ENCODE results near the gene NKX6-2.
"Not testable (repeated sequence)": the region's sequence is repeated elsewhere in the genome, so short reads cannot be mapped to it uniquely, and the experiment has no call there.

Gene NKX6-2

DNA sequence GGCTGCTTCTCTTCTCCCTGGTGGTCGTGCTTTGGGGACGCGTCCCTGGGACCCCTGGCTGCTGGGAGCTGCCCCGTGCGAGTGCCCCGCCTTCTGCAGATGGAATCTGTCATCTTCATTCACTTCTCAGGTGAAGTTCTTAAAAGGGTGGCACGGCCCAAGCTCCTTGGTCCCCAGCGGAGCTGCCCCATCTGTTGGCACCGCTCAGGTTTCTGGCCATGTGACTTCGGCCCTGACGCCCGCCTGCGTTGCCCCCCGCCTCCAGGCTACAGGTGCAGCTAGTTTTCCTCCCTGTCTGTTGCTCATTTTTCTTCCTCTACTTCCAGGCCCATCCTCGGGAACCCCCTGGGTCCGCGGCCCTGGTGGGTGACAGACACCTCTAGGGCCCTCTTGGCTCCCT, 6.8 kb upstream of the NKX6-2 start:
- no peaks in the 10 kb centered on the region for H3K4me1 ChIP-seq (ENCODE audit: low read depth, poor library complexity, severe bottlenecking)
- TF ChIP-seq, protein P1, sequence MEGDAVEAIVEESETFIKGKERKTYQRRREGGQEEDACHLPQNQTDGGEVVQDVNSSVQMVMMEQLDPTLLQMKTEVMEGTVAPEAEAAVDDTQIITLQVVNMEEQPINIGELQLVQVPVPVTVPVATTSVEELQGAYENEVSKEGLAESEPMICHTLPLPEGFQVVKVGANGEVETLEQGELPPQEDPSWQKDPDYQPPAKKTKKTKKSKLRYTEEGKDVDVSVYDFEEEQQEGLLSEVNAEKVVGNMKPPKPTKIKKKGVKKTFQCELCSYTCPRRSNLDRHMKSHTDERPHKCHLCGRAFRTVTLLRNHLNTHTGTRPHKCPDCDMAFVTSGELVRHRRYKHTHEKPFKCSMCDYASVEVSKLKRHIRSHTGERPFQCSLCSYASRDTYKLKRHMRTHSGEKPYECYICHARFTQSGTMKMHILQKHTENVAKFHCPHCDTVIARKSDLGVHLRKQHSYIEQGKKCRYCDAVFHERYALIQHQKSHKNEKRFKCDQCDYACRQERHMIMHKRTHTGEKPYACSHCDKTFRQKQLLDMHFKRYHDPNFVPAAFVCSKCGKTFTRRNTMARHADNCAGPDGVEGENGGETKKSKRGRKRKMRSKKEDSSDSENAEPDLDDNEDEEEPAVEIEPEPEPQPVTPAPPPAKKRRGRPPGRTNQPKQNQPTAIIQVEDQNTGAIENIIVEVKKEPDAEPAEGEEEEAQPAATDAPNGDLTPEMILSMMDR (conservative IDR thresholded peaks at IDR 0.05; ENCODE audit: low read depth, low read length): no peak
- no peaks in the 10 kb centered on the region for H4K20me1 ChIP-seq (ENCODE audit: insufficient read depth)
- H3K4me2 ChIP-seq: no peak overlapping the region
- no peaks in the 10 kb centered on the region for H3K36me3 ChIP-seq (ENCODE audit: insufficient read depth)
- H3K9ac ChIP-seq: no peak overlapping the region
- H3K79me2 ChIP-seq (ENCODE audit: insufficient read depth, low read depth): no peaks in the 10 kb centered on the region
- no peak overlapping the region for H3K27ac ChIP-seq
- H3K4me3 ChIP-seq (IDR thresholded peaks at IDR 0.05; ENCODE audit: insufficient read depth, low read depth, low read length): no peak overlapping the region
- H2AFZ ChIP-seq (ENCODE audit: low read depth): no peak overlapping the region
- peaks cover 27% of the 10 kb centered on the region; the same call in 1 of the 2 replicates for H3K27me3 ChIP-seq (ENCODE audit: insufficient read depth, low read depth)

DNA sequence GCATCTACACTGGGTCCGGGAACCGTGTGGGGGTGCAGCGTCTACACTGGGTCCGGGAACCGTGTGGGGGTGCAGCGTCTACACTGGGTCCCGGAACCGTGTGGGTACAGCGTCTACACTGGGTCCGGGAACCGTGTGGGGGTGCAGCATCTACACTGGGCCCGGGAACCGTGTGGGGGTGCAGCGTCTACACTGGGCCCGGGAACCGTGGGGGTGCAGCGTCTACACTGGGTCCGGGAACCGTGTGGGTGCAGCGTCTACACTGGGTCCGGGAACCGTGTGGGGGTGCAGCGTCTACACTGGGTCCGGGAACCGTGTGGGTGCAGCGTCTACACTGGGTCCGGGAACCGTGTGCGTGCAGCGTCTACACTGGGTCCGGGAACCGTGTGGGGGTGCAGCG, 6.2 kb upstream of the NKX6-2 start:
- H3K4me3 ChIP-seq (IDR thresholded peaks at IDR 0.05; ENCODE audit: insufficient read depth, low read depth, low read length); H4K20me1 ChIP-seq (ENCODE audit: insufficient read depth); H3K79me2 ChIP-seq (ENCODE audit: insufficient read depth, low read depth); H3K4me1 ChIP-seq (ENCODE audit: low read depth, poor library complexity, severe bottlenecking); H3K4me2 ChIP-seq; H3K9ac ChIP-seq; H3K36me3 ChIP-seq (ENCODE audit: insufficient read depth); H3K27ac ChIP-seq; H2AFZ ChIP-seq (ENCODE audit: low read depth): not testable (repeated sequence)
- H3K27me3 ChIP-seq (ENCODE audit: insufficient read depth, low read depth): peaks cover 20% of the 10 kb centered on the region; the same call in 1 of the 2 replicates

DNA sequence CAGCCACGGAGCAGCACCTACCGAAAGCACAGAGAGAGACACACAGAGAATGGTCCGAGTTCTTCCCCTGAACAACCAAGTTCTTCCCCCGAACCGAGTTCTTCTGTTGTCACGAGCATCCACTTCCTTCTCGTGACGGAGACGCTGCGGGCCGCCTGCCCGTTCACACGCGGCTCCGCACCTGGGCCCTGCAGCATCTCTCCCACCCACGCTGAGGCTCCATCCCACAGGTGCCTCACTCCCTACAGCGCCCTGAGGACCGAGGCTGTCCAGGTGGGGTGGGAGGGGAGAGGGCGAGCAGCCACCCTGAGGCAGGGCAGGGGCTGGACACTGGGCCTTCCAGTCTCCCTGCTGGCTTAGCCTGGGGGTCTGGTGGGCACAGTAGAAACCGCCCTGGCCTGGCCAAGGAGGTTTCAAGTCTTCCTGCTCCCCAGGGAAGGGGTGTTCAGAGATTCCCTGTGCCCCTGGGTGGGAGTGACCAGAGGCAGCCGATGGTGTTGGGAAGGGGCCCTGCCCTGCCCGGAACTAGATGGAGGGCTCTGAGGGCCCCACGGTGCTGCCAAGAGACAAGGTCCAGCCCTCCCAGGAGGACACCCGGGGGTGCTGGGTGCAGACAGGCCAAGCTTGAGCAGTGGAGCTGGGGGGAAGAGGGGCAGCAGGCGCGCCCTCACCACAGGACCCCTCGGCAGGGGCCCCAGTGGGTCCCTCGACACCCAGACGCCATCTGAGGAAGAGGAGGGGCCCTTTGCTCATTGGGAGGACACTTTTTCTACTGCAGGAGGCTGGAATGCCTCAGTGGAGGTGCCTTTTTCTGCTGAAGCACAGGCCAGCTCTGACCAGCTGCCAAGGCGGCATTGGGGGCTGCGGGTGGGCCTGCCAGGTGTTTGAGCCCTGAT, 5.2 kb upstream of the NKX6-2 start:
- Histone ChIP-seq H3K79me2 (ENCODE audit: insufficient read depth, low read depth) (no peaks in the 10 kb centered on the region), H3K4me2 (no peak overlapping the region), H3K27me3 (ENCODE audit: insufficient read depth, low read depth) (peaks cover 13% of the 10 kb centered on the region; the same call in 1 of the 2 replicates)

DNA sequence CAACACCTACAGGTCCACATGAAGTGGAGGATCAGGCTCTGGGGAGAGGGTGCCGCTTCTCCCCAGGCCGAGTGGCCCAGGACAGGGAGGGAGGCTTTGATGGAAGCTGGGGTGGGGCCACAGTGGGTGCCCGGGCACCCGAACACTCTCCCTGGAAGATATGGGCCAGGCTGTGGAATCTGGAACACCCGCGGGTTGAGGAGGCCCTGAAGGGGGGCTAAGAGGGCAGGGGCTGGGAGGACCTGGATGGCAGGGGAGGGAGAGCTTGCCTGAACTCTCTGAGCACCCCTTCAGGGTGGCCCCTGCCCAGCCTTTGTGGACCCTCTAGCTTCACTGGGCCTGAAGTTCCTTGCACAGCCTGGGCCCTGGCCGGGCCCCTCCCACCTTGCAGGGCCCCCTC, 4.5 kb upstream of the NKX6-2 start:
- Histone ChIP-seq H3K27ac (no peak overlapping the region), H3K4me2 (no peak overlapping the region), H3K4me1 (ENCODE audit: low read depth, poor library complexity, severe bottlenecking) (no peaks in the 10 kb centered on the region), H3K79me2 (ENCODE audit: insufficient read depth, low read depth) (no peaks in the 10 kb centered on the region), H3K36me3 (ENCODE audit: insufficient read depth) (no peaks in the 10 kb centered on the region), H2AFZ (ENCODE audit: low read depth) (no peak overlapping the region), H4K20me1 (ENCODE audit: insufficient read depth) (no peaks in the 10 kb centered on the region), H3K9ac (no peak overlapping the region), H3K4me3 (IDR thresholded peaks at IDR 0.05; ENCODE audit: insufficient read depth, low read depth, low read length) (no peak overlapping the region), H3K27me3 (ENCODE audit: insufficient read depth, low read depth) (peaks cover 6% of the 10 kb centered on the region; the same call in 1 of the 2 replicates)
- TF ChIP-seq, protein P1 (conservative IDR thresholded peaks at IDR 0.05; ENCODE audit: low read depth, low read length): no peak

More for the DNA sequence above, 5.2 kb upstream of the NKX6-2 start:
- no peak overlapping the region for H3K27ac ChIP-seq
- TF ChIP-seq, protein P1 (conservative IDR thresholded peaks at IDR 0.05; ENCODE audit: low read depth, low read length): no peak
- H2AFZ ChIP-seq (ENCODE audit: low read depth): no peak overlapping the region
- no peak overlapping the region for H3K9ac ChIP-seq
- no peak overlapping the region for H3K4me3 ChIP-seq (IDR thresholded peaks at IDR 0.05; ENCODE audit: insufficient read depth, low read depth, low read length)
- no peaks in the 10 kb centered on the region for H3K36me3 ChIP-seq (ENCODE audit: insufficient read depth)
- no peaks in the 10 kb centered on the region for H4K20me1 ChIP-seq (ENCODE audit: insufficient read depth)
- H3K4me1 ChIP-seq (ENCODE audit: low read depth, poor library complexity, severe bottlenecking): no peaks in the 10 kb centered on the region

DNA sequence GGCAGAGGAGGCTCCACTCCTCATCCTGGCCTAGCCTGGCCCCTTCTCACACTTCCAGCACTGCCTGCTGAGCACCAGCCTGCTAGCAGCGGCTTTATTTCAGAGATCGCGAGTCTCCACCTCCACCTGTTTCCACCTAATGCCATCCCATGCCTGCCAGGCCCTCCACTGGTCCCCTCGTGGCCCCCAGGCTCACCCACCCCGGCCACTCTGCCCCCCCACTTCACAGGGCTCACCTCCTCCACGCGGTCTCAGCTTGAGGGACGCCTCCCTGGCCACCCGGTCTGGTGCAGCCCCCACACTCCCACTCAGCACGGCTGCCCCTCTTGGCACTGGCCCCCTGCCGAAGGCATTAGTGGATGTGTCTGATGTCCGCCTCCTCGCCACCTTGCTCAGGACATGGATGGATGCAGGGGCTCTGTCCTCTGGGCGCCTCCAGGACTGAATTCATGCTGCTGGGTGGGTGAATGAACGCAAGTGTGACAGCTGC, 3.8 kb upstream of the NKX6-2 start:
- no peak overlapping the region for H3K4me3 ChIP-seq (IDR thresholded peaks at IDR 0.05; ENCODE audit: insufficient read depth, low read depth, low read length)
- no peaks in the 10 kb centered on the region for H3K79me2 ChIP-seq (ENCODE audit: insufficient read depth, low read depth)
- H3K36me3 ChIP-seq (ENCODE audit: insufficient read depth): no peaks in the 10 kb centered on the region
- peaks cover 6% of the 10 kb centered on the region; the same call in 1 of the 2 replicates for H3K27me3 ChIP-seq (ENCODE audit: insufficient read depth, low read depth)
- H3K4me1 ChIP-seq (ENCODE audit: low read depth, poor library complexity, severe bottlenecking): no peaks in the 10 kb centered on the region
- no peak overlapping the region for H3K27ac ChIP-seq
- H2AFZ ChIP-seq (ENCODE audit: low read depth): no peak overlapping the region
- TF ChIP-seq, protein P1 (conservative IDR thresholded peaks at IDR 0.05; ENCODE audit: low read depth, low read length): no peak
- H3K9ac ChIP-seq: no peak overlapping the region
- no peaks in the 10 kb centered on the region for H4K20me1 ChIP-seq (ENCODE audit: insufficient read depth)
- no peak overlapping the region for H3K4me2 ChIP-seq
